ENCODE data around the gene SERPINC1. TPM values are rescaled to one million over a fixed set of nuclear protein-coding genes. Genes with fewer than 3 reads are reported as not detected.

Gene SERPINC1
- total RNA-seq, 1 donor from 2014 or later: not detected

DNA sequence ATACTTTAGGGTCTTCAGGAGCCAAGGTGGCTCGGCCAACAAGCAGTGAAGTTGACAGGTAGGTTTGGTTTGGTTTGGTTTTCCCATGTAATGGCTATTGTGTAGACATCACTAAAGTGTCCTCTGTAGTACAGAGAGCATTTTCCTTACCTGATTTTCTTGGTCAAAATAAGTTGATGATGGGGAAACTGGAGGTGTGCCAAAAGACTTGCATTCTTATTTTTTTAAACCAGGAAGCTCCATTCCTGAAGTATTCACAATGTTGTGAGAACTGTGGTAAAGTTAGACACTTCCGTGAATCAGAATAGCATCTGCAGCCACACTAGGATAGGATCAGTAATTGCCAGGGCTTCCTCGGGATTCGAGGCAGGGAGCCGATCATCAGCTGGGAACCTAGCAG, 46.0 kb downstream of the SERPINC1 start:
- Histone ChIP-seq H3K4me1 (ENCODE audit: insufficient read depth, low read length) (no peaks in the 10 kb centered on the region), H3K79me2 (ENCODE audit: insufficient read depth, low read length) (peaks cover 31% of the 10 kb centered on the region), H4K20me1 (ENCODE audit: insufficient read depth, low read length) (peaks cover 17% of the 10 kb centered on the region), H3K36me3 (ENCODE audit: insufficient read depth, low read length) (peaks cover 18% of the 10 kb centered on the region), H3K9ac (ENCODE audit: low read length) (no peak overlapping the region), H3K4me2 (ENCODE audit: low read length) (no peak overlapping the region), H3K27me3 (ENCODE audit: insufficient read depth, low read length) (no peaks in the 10 kb centered on the region), H3K4me3 (ENCODE audit: insufficient read depth, low read depth, low read length) (no peak overlapping the region), H3K9me3 (ENCODE audit: insufficient read depth, low read depth, low read length) (no peaks in the 10 kb centered on the region), H3K27ac (ENCODE audit: low read depth, low read length) (no peak overlapping the region), H2AFZ (ENCODE audit: low read depth, low read length) (no peak overlapping the region)
- no peak overlapping the region for H3K4me3 Mint-ChIP-seq (ENCODE audit: unreplicated experiment)
- no peaks in the 10 kb centered on the region for H3K27me3 Mint-ChIP-seq (ENCODE audit: low read depth, unreplicated experiment)
- FAIRE-seq (no peak), DNase-seq (ENCODE audit: low read depth) (no peak)
- H3K36me3 Mint-ChIP-seq (ENCODE audit: low read depth, unreplicated experiment): peaks cover 22% of the 10 kb centered on the region
- H3K9me3 Mint-ChIP-seq (ENCODE audit: unreplicated experiment): no peaks in the 10 kb centered on the region
- TF ChIP-seq, protein P1, sequence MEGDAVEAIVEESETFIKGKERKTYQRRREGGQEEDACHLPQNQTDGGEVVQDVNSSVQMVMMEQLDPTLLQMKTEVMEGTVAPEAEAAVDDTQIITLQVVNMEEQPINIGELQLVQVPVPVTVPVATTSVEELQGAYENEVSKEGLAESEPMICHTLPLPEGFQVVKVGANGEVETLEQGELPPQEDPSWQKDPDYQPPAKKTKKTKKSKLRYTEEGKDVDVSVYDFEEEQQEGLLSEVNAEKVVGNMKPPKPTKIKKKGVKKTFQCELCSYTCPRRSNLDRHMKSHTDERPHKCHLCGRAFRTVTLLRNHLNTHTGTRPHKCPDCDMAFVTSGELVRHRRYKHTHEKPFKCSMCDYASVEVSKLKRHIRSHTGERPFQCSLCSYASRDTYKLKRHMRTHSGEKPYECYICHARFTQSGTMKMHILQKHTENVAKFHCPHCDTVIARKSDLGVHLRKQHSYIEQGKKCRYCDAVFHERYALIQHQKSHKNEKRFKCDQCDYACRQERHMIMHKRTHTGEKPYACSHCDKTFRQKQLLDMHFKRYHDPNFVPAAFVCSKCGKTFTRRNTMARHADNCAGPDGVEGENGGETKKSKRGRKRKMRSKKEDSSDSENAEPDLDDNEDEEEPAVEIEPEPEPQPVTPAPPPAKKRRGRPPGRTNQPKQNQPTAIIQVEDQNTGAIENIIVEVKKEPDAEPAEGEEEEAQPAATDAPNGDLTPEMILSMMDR (IDR thresholded peaks at IDR 0.05; ENCODE audit: insufficient read depth, low read depth, low read length): no peak
- TF ChIP-seq EZH2 (IDR thresholded peaks at IDR 0.05; ENCODE audit: insufficient read depth, low read length): no peak
- peaks cover 3% of the 10 kb centered on the region for H3K4me1 Mint-ChIP-seq (ENCODE audit: low read depth, unreplicated experiment)
- H3K27ac Mint-ChIP-seq (ENCODE audit: unreplicated experiment): no peak overlapping the region

GRCh38 chr1:173870252-173871075, 46.7 kb downstream of the SERPINC1 start:
- Histone ChIP-seq H3K9me3 (ENCODE audit: insufficient read depth, low read depth, low read length) (no peaks in the 10 kb centered on the region), H4K20me1 (ENCODE audit: insufficient read depth, low read length) (peaks cover 23% of the 10 kb centered on the region), H3K79me2 (ENCODE audit: insufficient read depth, low read length) (peaks cover 37% of the 10 kb centered on the region), H3K4me2 (ENCODE audit: low read length) (no peak overlapping the region), H3K9ac (ENCODE audit: low read length) (no peak overlapping the region), H3K4me1 (ENCODE audit: insufficient read depth, low read length) (peaks cover 2% of the 10 kb centered on the region), H3K36me3 (ENCODE audit: insufficient read depth, low read length) (peaks cover 24% of the 10 kb centered on the region), H3K27ac (ENCODE audit: low read depth, low read length) (no peak overlapping the region), H3K27me3 (ENCODE audit: insufficient read depth, low read length) (no peaks in the 10 kb centered on the region), H2AFZ (ENCODE audit: low read depth, low read length) (no peak overlapping the region), H3K4me3 (ENCODE audit: insufficient read depth, low read depth, low read length) (no peak overlapping the region)
- H3K27me3 Mint-ChIP-seq (ENCODE audit: low read depth, unreplicated experiment): no peaks in the 10 kb centered on the region
- FAIRE-seq (no peak), DNase-seq (ENCODE audit: low read depth) (no peak)
- no peak overlapping the region for H3K4me3 Mint-ChIP-seq (ENCODE audit: unreplicated experiment)
- TF ChIP-seq EZH2 (IDR thresholded peaks at IDR 0.05; ENCODE audit: insufficient read depth, low read length): no peak
- TF ChIP-seq, protein P1 (IDR thresholded peaks at IDR 0.05; ENCODE audit: insufficient read depth, low read depth, low read length): no peak
- no peak overlapping the region for H3K27ac Mint-ChIP-seq (ENCODE audit: unreplicated experiment)
- no peaks in the 10 kb centered on the region for H3K9me3 Mint-ChIP-seq (ENCODE audit: unreplicated experiment)
- peaks cover 4% of the 10 kb centered on the region for H3K4me1 Mint-ChIP-seq (ENCODE audit: low read depth, unreplicated experiment)
- peaks cover 27% of the 10 kb centered on the region for H3K36me3 Mint-ChIP-seq (ENCODE audit: low read depth, unreplicated experiment)

- Histone ChIP-seq H3K9ac (ENCODE audit: low read length) (peak overlapping the region; percentile 95), H4K20me1 (ENCODE audit: insufficient read depth, low read length) (peaks cover 38% of the 10 kb centered on the region), H2AFZ (ENCODE audit: low read depth, low read length) (peak overlapping the region; percentile 80), H3K9me3 (ENCODE audit: insufficient read depth, low read depth, low read length) (no peaks in the 10 kb centered on the region), H3K4me1 (ENCODE audit: insufficient read depth, low read length) (peaks cover 6% of the 10 kb centered on the region), H3K4me2 (ENCODE audit: low read length) (peak overlapping the region; percentile 87), H3K27ac (ENCODE audit: low read depth, low read length) (peak overlapping the region; percentile 59), H3K36me3 (ENCODE audit: insufficient read depth, low read length) (peaks cover 39% of the 10 kb centered on the region), H3K27me3 (ENCODE audit: insufficient read depth, low read length) (no peaks in the 10 kb centered on the region), H3K4me3 (ENCODE audit: insufficient read depth, low read depth, low read length) (peak overlapping the region; percentile 98), H3K79me2 (ENCODE audit: insufficient read depth, low read length) (peaks cover 52% of the 10 kb centered on the region)
- DNase-seq (ENCODE audit: low read depth): no peak
- peak overlapping the region; percentile 99 for H3K4me3 Mint-ChIP-seq (ENCODE audit: unreplicated experiment)
- no peaks in the 10 kb centered on the region for H3K9me3 Mint-ChIP-seq (ENCODE audit: unreplicated experiment)
- H3K27me3 Mint-ChIP-seq (ENCODE audit: low read depth, unreplicated experiment): no peaks in the 10 kb centered on the region
- peak overlapping the region; percentile 96 for H3K27ac Mint-ChIP-seq (ENCODE audit: unreplicated experiment)
- peaks cover 41% of the 10 kb centered on the region for H3K36me3 Mint-ChIP-seq (ENCODE audit: low read depth, unreplicated experiment)
- TF ChIP-seq, protein P1 (IDR thresholded peaks at IDR 0.05; ENCODE audit: insufficient read depth, low read depth, low read length): no peak
- TF ChIP-seq EZH2 (IDR thresholded peaks at IDR 0.05; ENCODE audit: insufficient read depth, low read length): no peak
- H3K4me1 Mint-ChIP-seq (ENCODE audit: low read depth, unreplicated experiment): peaks cover 15% of the 10 kb centered on the region
- FAIRE-seq: no peak
Observed at GRCh38 chr1:173869021-173869359, 48.1 kb downstream of the SERPINC1 start.
